Measurements from ENCODE around the gene UCMA.
A peak's percentile ranks its signal among the peaks of the same experiment; 100 is the strongest.

The UCMA gene

DNA sequence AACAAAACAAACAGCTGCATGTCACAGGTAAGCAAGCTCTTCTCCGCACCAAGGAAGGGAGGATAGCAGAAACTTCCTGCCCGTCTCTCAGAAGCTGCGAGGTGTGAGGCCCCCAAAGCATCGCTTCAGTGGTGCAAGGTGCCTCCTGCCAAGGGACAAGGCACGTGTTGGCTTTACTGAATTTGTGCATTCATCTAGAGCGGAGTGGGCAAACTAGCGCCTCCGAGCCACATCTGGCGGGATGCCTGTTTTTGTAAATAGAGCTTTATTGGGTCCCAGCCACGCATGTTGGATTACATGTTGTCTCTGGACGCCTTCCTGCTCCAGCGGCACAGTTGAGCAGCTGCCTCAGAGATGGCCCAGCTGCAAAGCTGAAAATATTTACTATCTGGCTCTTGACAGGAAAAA, 38.0 kb upstream of the UCMA start:
- Histone ChIP-seq H3K9me3 (ENCODE audit: insufficient read depth, low read length, severe bottlenecking) (no peaks in the 10 kb centered on the region), H3K4me1 (ENCODE audit: insufficient read depth, low read length) (no peaks in the 10 kb centered on the region), H2AFZ (ENCODE audit: low read depth, low read length) (no peak overlapping the region), H3K4me3 (ENCODE audit: low read depth in 1 of 2, low read length in 2 of 2) (no peak overlapping the region), H3K79me2 (ENCODE audit: insufficient read depth, low read length) (no peaks in the 10 kb centered on the region), H4K20me1 (ENCODE audit: insufficient read depth, low read length) (no peaks in the 10 kb centered on the region), H3K27me3 (ENCODE audit: insufficient read depth, low read length, poor library complexity) (no peaks in the 10 kb centered on the region), H3K9ac (ENCODE audit: low read depth, low read length) (no peak overlapping the region), H3K4me2 (ENCODE audit: insufficient read depth, low read length) (no peak overlapping the region), H3K27ac (ENCODE audit: low read length) (no peak overlapping the region), H3K36me3 (ENCODE audit: insufficient read depth, low read length) (no peaks in the 10 kb centered on the region)
- TF ChIP-seq, protein P1, sequence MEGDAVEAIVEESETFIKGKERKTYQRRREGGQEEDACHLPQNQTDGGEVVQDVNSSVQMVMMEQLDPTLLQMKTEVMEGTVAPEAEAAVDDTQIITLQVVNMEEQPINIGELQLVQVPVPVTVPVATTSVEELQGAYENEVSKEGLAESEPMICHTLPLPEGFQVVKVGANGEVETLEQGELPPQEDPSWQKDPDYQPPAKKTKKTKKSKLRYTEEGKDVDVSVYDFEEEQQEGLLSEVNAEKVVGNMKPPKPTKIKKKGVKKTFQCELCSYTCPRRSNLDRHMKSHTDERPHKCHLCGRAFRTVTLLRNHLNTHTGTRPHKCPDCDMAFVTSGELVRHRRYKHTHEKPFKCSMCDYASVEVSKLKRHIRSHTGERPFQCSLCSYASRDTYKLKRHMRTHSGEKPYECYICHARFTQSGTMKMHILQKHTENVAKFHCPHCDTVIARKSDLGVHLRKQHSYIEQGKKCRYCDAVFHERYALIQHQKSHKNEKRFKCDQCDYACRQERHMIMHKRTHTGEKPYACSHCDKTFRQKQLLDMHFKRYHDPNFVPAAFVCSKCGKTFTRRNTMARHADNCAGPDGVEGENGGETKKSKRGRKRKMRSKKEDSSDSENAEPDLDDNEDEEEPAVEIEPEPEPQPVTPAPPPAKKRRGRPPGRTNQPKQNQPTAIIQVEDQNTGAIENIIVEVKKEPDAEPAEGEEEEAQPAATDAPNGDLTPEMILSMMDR (IDR thresholded peaks at IDR 0.05; ENCODE audit: borderline replicate concordance, extremely low read depth, low read length, poor library complexity, severe bottlenecking): no peak
- TF ChIP-seq EZH2 (IDR thresholded peaks at IDR 0.05; ENCODE audit: borderline replicate concordance, low read depth, low read length, severe bottlenecking): no peak
- ATAC-seq (ENCODE audit: insufficient read depth, low read depth): no peak
- no peak for DNase-seq

DNA sequence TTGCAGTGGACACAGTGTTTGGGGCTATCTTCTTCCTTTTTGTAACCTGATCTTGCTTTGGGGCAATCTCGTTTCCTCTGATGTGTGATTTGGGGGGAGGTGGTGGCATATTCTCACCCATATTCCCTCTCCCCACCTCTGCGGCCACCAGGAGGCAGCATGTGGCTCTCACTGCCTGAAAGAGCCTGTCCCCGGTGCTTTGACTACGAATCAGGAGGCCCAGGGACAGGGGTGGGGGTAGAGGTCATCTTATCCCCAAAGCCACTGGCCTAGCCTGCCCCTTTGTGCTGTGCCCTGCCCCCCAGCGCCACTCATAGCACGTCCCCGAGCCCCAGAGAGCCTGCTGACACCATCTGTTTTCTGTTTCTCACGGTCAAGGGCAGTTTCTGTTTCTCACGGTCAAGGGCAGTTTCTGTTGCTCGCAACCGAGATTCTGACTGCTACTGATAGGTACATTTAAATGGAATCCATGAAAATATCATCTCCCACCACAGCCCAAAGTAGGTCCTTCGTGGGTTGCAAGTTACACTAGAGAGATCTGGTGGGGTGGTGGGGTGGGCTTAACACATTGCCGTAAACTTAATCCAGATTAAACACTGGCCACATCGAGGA, 37.5 kb upstream of the UCMA start:
- Histone ChIP-seq H3K27me3 (ENCODE audit: insufficient read depth, low read length, poor library complexity) (no peaks in the 10 kb centered on the region), H3K36me3 (ENCODE audit: insufficient read depth, low read length) (no peaks in the 10 kb centered on the region), H3K9ac (ENCODE audit: low read depth, low read length) (no peak overlapping the region), H2AFZ (ENCODE audit: low read depth, low read length) (peak overlapping the region; percentile 27; the same call in 1 of the 2 replicates), H3K9me3 (ENCODE audit: insufficient read depth, low read length, severe bottlenecking) (no peaks in the 10 kb centered on the region), H3K4me3 (ENCODE audit: low read depth in 1 of 2, low read length in 2 of 2) (no peak overlapping the region), H3K4me1 (ENCODE audit: insufficient read depth, low read length) (no peaks in the 10 kb centered on the region), H3K79me2 (ENCODE audit: insufficient read depth, low read length) (no peaks in the 10 kb centered on the region), H3K4me2 (ENCODE audit: insufficient read depth, low read length) (no peak overlapping the region), H3K27ac (ENCODE audit: low read length) (no peak overlapping the region), H4K20me1 (ENCODE audit: insufficient read depth, low read length) (no peaks in the 10 kb centered on the region)
- DNase-seq: peak; percentile 43
- TF ChIP-seq, protein P1 (IDR thresholded peaks at IDR 0.05; ENCODE audit: borderline replicate concordance, extremely low read depth, low read length, poor library complexity, severe bottlenecking): peak; percentile 63
- TF ChIP-seq EZH2 (IDR thresholded peaks at IDR 0.05; ENCODE audit: borderline replicate concordance, low read depth, low read length, severe bottlenecking): no peak
- ATAC-seq (ENCODE audit: insufficient read depth, low read depth): peak; percentile 67; the same call in 1 of the 3 replicates

DNA sequence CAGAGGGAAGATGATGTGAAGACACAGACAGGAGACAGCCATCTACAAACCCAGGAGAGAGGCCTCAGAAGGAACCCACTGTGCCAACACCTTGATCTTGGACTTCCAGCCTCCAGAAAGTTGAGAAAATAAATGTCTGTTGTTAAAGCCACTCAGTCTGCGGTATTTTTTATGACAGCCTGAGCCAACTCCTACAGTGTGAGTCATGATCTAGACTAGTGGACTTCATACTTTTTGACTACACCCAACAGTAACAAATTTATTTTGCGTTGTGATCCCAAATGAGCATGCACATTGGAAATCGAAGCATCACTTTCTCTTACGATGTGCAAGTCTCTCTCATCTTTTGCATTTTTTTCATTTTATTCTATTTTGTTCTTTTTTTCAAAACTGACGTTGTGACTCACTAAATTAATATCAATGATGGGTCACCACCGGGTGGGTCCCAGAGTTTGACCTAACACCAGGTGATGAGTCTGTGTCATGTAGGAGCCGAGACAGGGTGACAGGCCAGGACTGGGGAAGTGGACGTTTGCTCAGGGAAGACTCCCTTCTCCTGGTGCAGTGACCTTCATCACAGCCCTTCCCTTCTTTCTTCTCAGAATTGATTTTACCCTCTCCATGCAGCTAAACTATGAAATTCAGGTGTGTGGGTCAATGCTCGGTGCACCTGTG, 36.8 kb upstream of the UCMA start:
- DNase-seq (no peak), ATAC-seq (ENCODE audit: insufficient read depth, low read depth) (no peak)
- no peak overlapping the region for H3K27ac ChIP-seq (ENCODE audit: low read length)
- H3K9me3 ChIP-seq (ENCODE audit: insufficient read depth, low read length, severe bottlenecking): no peaks in the 10 kb centered on the region
- no peaks in the 10 kb centered on the region for H4K20me1 ChIP-seq (ENCODE audit: insufficient read depth, low read length)
- H3K27me3 ChIP-seq (ENCODE audit: insufficient read depth, low read length, poor library complexity): no peaks in the 10 kb centered on the region
- no peaks in the 10 kb centered on the region for H3K79me2 ChIP-seq (ENCODE audit: insufficient read depth, low read length)
- no peak overlapping the region for H3K9ac ChIP-seq (ENCODE audit: low read depth, low read length)
- H3K36me3 ChIP-seq (ENCODE audit: insufficient read depth, low read length): no peaks in the 10 kb centered on the region
- H3K4me3 ChIP-seq (ENCODE audit: low read depth in 1 of 2, low read length in 2 of 2): no peak overlapping the region
- no peak overlapping the region for H3K4me2 ChIP-seq (ENCODE audit: insufficient read depth, low read length)
- TF ChIP-seq, protein P1 (IDR thresholded peaks at IDR 0.05; ENCODE audit: borderline replicate concordance, extremely low read depth, low read length, poor library complexity, severe bottlenecking): no peak
- no peak for TF ChIP-seq EZH2 (IDR thresholded peaks at IDR 0.05; ENCODE audit: borderline replicate concordance, low read depth, low read length, severe bottlenecking)
- no peaks in the 10 kb centered on the region for H3K4me1 ChIP-seq (ENCODE audit: insufficient read depth, low read length)
- H2AFZ ChIP-seq (ENCODE audit: low read depth, low read length): no peak overlapping the region

Measured in DND-41 (cell line).